Measurements from ENCODE around the gene IL36RN. TPM values are rescaled to one million over a fixed set of nuclear protein-coding genes. Genes with fewer than 3 reads are reported as not detected.

The IL36RN gene
- total RNA-seq, 3 donors from 2014 or later: not detected

GRCh38 chr2:113053666-113054065, 5.3 kb upstream of the IL36RN start:
- no peak overlapping the region for H3K27ac ChIP-seq
- H3K27me3 ChIP-seq: no peaks in the 10 kb centered on the region
- DNase-seq (ENCODE audit: low spot score in 2 of 2): no peak
- H3K4me1 ChIP-seq: no peaks in the 10 kb centered on the region
- intact Hi-C loops (cut with DNase I; ENCODE audit: low total_unique reads): no loop called here
- peaks cover 8 to 24% of the 10 kb centered on the region in 2 donors for H3K9me3 ChIP-seq
- H3K36me3 ChIP-seq: no peaks in the 10 kb centered on the region
- TF ChIP-seq CTCF (IDR thresholded peaks at IDR 0.05): no peak
- TF ChIP-seq POLR2AphosphoS5 (IDR thresholded peaks at IDR 0.05): no peak
- TF ChIP-seq POLR2A (IDR thresholded peaks at IDR 0.05): no peak
- H3K4me3 ChIP-seq: no peak overlapping the region

GRCh38 chr2:113054066-113054465, 4.9 kb upstream of the IL36RN start:
- DNase-seq (ENCODE audit: low spot score in 2 of 2): no peak
- Histone ChIP-seq H3K36me3 (no peaks in the 10 kb centered on the region), H3K4me1 (no peaks in the 10 kb centered on the region), H3K4me3 (no peak overlapping the region), H3K27me3 (no peaks in the 10 kb centered on the region), H3K9me3 (peaks cover 8 to 24% of the 10 kb centered on the region in 2 donors), H3K27ac (no peak overlapping the region)
- intact Hi-C loops (cut with DNase I; ENCODE audit: low total_unique reads): no loop called here
- TF ChIP-seq POLR2A (IDR thresholded peaks at IDR 0.05): no peak
- no peak for TF ChIP-seq CTCF (IDR thresholded peaks at IDR 0.05)
- TF ChIP-seq POLR2AphosphoS5 (IDR thresholded peaks at IDR 0.05): no peak

- Histone ChIP-seq H3K4me1 (no peaks in the 10 kb centered on the region), H3K27me3 (no peaks in the 10 kb centered on the region), H3K36me3 (no peaks in the 10 kb centered on the region), H3K9me3 (peaks cover 4 to 24% of the 10 kb centered on the region in 2 donors), H3K27ac (no peak overlapping the region), H3K4me3 (no peak overlapping the region)
- intact Hi-C loops (cut with DNase I; ENCODE audit: low total_unique reads): no loop called here
- no peak for TF ChIP-seq POLR2AphosphoS5 (IDR thresholded peaks at IDR 0.05)
- TF ChIP-seq POLR2A (IDR thresholded peaks at IDR 0.05): no peak
- TF ChIP-seq CTCF (IDR thresholded peaks at IDR 0.05): no peak
- DNase-seq (ENCODE audit: low spot score in 2 of 2): no peak
Measured at GRCh38 chr2:113056521-113056920, 2.5 kb upstream of the IL36RN start.

GRCh38 chr2:113057117-113057516, 1.9 kb upstream of the IL36RN start:
- TF ChIP-seq POLR2A (IDR thresholded peaks at IDR 0.05): no peak
- TF ChIP-seq POLR2AphosphoS5 (IDR thresholded peaks at IDR 0.05): no peak
- TF ChIP-seq CTCF (IDR thresholded peaks at IDR 0.05): no peak
- intact Hi-C loops (cut with DNase I; ENCODE audit: low total_unique reads): no loop called here
- Histone ChIP-seq H3K27ac (no peak overlapping the region), H3K4me1 (no peaks in the 10 kb centered on the region), H3K9me3 (peaks cover 4 to 24% of the 10 kb centered on the region in 2 donors), H3K27me3 (no peaks in the 10 kb centered on the region), H3K36me3 (no peaks in the 10 kb centered on the region), H3K4me3 (no peak overlapping the region)
- DNase-seq (ENCODE audit: low spot score in 2 of 2): no peak

GRCh38 chr2:113058411-113058994, 495 bp upstream of the IL36RN start:
- no peak for DNase-seq (ENCODE audit: low spot score in 2 of 2)
- peaks cover 4 to 21% of the 10 kb centered on the region in 2 donors for H3K9me3 ChIP-seq
- no peaks in the 10 kb centered on the region for H3K4me1 ChIP-seq
- no peaks in the 10 kb centered on the region for H3K36me3 ChIP-seq
- no peaks in the 10 kb centered on the region for H3K27me3 ChIP-seq
- intact Hi-C loops (cut with DNase I; ENCODE audit: low total_unique reads): no loop called here
- no peak overlapping the region for H3K4me3 ChIP-seq
- no peak for TF ChIP-seq CTCF (IDR thresholded peaks at IDR 0.05)
- TF ChIP-seq POLR2A (IDR thresholded peaks at IDR 0.05): no peak
- no peak for TF ChIP-seq POLR2AphosphoS5 (IDR thresholded peaks at IDR 0.05)
- no peak overlapping the region for H3K27ac ChIP-seq

Data from breast epithelium (tissue), 4 donors.